Measurements from ENCODE around the gene ERP29.

The ERP29 gene

DNA sequence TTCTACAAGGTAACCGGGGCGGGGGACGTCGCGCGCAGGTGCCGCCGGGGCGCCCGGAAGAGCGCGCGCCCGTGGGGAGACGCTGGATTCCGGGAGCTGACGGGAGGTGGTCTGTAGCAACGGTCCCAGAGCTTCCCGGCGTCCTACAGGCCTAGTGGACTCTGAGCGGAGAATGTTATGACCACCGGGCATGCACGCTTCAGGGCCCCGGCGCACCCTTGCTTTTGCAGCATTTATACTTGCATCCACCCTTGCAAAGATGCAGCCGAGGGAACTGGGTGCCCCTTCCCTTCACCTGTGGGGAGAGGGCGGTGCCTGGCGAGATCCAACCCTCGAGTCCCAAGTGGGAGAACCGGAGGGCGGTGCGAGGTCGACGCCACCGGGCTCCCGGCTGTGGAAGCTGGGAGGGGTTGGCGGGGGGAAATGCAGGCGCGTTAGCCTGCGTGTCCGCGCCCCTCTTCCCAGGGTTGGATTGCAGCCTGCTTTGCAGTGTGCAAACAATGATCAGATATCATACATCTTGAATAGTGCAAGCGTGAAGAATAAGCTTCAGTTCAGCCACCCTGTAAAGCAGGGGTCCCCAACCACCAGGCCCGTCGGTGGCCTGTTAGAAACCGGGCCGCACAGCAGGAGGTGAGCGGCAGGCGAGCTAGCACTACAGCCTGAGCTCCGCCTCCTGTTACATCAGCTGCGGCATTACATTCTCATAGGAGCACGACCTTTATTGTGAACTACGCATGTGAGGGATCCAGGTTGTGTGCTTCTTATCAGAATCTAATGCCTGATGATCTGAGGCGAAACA is 576 bp downstream of the ERP29 start:
- no peaks in the 10 kb centered on the region for H3K27me3 ChIP-seq (replicated peaks; ENCODE audit: control insufficient read depth, insufficient read depth, low read length)
- TF ChIP-seq, protein P1, sequence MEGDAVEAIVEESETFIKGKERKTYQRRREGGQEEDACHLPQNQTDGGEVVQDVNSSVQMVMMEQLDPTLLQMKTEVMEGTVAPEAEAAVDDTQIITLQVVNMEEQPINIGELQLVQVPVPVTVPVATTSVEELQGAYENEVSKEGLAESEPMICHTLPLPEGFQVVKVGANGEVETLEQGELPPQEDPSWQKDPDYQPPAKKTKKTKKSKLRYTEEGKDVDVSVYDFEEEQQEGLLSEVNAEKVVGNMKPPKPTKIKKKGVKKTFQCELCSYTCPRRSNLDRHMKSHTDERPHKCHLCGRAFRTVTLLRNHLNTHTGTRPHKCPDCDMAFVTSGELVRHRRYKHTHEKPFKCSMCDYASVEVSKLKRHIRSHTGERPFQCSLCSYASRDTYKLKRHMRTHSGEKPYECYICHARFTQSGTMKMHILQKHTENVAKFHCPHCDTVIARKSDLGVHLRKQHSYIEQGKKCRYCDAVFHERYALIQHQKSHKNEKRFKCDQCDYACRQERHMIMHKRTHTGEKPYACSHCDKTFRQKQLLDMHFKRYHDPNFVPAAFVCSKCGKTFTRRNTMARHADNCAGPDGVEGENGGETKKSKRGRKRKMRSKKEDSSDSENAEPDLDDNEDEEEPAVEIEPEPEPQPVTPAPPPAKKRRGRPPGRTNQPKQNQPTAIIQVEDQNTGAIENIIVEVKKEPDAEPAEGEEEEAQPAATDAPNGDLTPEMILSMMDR (IDR thresholded peaks at IDR 0.05; ENCODE audit: insufficient read depth, low read length, poor library complexity, severe bottlenecking): no peak
- DNase-seq (ENCODE audit: extremely low read depth, insufficient read length): peak; percentile 66
- H3K4me3 ChIP-seq (replicated peaks; ENCODE audit: low read depth, low read length): peak overlapping the region; percentile 82
- H3K36me3 ChIP-seq (ENCODE audit: control insufficient read depth, insufficient read depth, low read length): peaks cover 7% of the 10 kb centered on the region

DNA sequence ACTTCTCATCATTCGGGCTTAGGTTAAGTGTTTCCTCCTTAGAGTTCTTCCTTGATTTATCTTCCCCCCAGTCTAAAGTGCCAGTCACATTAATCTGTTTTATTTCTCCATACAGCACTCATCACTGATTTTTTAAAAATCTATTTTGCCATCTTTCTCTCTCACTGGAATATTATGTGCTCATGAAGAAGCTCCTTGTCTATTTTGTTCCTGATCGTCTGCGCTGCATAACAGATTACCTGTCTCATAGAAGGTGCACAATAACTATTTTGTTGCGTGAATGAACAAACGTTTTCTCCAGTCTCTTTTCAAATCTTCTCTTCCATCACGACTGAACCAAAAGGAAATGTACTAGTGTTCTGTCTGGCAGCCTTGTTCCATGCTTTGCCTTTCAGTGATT is 2.7 kb downstream of the ERP29 start:
- Histone ChIP-seq H3K36me3 (ENCODE audit: control insufficient read depth, insufficient read depth, low read length) (peaks cover 12% of the 10 kb centered on the region), H3K27me3 (replicated peaks; ENCODE audit: control insufficient read depth, insufficient read depth, low read length) (no peaks in the 10 kb centered on the region), H3K4me3 (replicated peaks; ENCODE audit: low read depth, low read length) (no peak overlapping the region)
- DNase-seq (ENCODE audit: extremely low read depth, insufficient read length): no peak
- TF ChIP-seq, protein P1 (IDR thresholded peaks at IDR 0.05; ENCODE audit: insufficient read depth, low read length, poor library complexity, severe bottlenecking): no peak

DNA sequence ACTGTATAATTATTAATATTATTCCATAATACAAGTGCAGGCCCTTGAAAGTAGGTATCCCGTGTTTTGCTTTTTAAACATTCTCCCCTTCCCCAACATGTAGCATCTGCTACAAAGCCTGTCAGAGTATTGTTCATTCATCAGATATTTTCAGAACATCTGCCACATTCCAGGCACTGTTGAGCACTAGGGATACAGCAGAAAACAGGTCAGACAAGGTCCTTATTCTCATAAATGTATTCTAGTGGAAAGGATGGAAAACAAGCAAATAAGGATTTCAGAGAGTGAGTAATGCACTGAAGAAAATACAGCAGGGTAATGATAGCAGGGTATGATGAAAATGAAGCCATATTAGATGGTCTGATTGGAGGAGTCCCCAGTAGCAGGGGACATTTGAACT is 3.8 kb downstream of the ERP29 start:
- DNase-seq (ENCODE audit: extremely low read depth, insufficient read length): no peak
- TF ChIP-seq, protein P1 (IDR thresholded peaks at IDR 0.05; ENCODE audit: insufficient read depth, low read length, poor library complexity, severe bottlenecking): no peak
- peaks cover 19% of the 10 kb centered on the region for H3K36me3 ChIP-seq (ENCODE audit: control insufficient read depth, insufficient read depth, low read length)
- H3K27me3 ChIP-seq (replicated peaks; ENCODE audit: control insufficient read depth, insufficient read depth, low read length): no peaks in the 10 kb centered on the region
- H3K4me3 ChIP-seq (replicated peaks; ENCODE audit: low read depth, low read length): no peak overlapping the region

DNA sequence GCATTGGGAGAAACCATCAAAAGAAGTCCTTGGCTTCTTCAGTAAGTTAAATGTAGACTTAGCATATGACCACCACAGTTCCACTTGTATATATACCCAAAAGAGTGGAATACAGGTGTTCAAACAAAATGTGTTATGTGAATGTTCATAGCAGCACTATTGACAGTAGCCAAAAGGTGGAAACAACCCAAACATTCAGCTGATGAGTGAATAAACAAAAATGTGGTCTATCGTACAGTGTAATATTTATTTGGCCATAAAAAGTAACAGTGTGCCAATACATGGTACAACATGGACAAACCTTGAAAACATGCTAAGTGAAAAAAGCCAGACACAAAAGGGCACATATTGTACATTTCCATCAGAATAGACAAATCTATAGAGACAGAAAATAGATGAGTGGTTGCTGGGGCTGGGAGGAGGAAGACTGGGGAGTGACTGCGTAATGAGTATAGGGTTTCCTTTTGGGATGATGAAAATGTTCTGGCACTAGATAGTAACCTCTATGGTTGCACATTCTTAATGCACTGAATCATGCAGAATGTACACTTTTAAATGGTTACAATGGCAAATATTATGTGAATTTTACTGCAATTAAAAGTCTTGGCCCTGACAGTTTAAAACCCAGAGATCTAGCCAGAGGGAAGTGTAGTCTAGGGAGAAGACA is 5.5 kb downstream of the ERP29 start:
- Histone ChIP-seq H3K36me3 (ENCODE audit: control insufficient read depth, insufficient read depth, low read length) (peaks cover 20% of the 10 kb centered on the region), H3K27me3 (replicated peaks; ENCODE audit: control insufficient read depth, insufficient read depth, low read length) (no peaks in the 10 kb centered on the region), H3K4me3 (replicated peaks; ENCODE audit: low read depth, low read length) (no peak overlapping the region)
- no peak for DNase-seq (ENCODE audit: extremely low read depth, insufficient read length)
- TF ChIP-seq, protein P1 (IDR thresholded peaks at IDR 0.05; ENCODE audit: insufficient read depth, low read length, poor library complexity, severe bottlenecking): no peak

DNA sequence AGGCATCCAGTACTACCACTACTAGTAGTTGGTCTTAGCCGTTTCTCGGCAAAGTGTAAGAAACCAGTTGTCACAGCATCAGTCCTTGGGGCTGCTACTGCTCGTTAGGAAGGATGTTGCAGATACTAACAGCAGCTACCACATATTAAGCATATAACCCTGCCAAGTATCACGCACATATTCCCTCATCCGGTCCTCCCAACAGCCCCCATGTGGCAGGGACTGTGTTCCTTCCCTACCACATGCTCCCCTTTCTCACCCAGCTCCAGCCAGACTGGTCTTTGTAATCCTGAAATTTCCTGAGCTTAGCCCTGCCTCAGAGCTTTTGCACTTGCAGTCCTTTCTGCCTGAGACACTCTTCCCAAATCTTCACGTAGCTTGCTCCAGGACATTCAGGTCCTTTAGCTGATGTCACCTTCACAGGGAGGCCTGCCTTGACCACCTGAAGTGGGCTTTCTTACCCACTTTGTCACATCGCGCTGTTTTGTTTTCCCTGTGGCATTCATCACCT is 7.8 kb downstream of the ERP29 start:
- Histone ChIP-seq H3K27me3 (replicated peaks; ENCODE audit: control insufficient read depth, insufficient read depth, low read length) (no peaks in the 10 kb centered on the region), H3K36me3 (ENCODE audit: control insufficient read depth, insufficient read depth, low read length) (peaks cover 18% of the 10 kb centered on the region), H3K4me3 (replicated peaks; ENCODE audit: low read depth, low read length) (no peak overlapping the region)
- no peak for DNase-seq (ENCODE audit: extremely low read depth, insufficient read length)
- TF ChIP-seq, protein P1 (IDR thresholded peaks at IDR 0.05; ENCODE audit: insufficient read depth, low read length, poor library complexity, severe bottlenecking): no peak
